GM21367 (cell line): ENCODE results near the gene RAB13.
"Not testable (repeated sequence)": the region's sequence is repeated elsewhere in the genome, so short reads cannot be mapped to it uniquely, and the experiment has no call there.

Experiments
- ATAC-seq: cut with Tn5 transposase; IDR thresholded peaks from one replicate; pipeline ENCODE4 v1.9.1; 2021; ENCODE audit not compliant: unreplicated experiment

The RAB13 gene

GRCh38 chr1:153985941-153986761, at the start of gene RAB13:
RAB13 (minus strand) TSS chr1:153986339; CDS start chr1:153986236, 103 bp downstream.
- no peak for ATAC-seq

- not testable (repeated sequence) for ATAC-seq
Measured at GRCh38 chr1:154033697-154034096, 47.6 kb upstream of the RAB13 start.

GRCh38 chr1:154019940-154020339, 33.8 kb upstream of the RAB13 start:
- ATAC-seq, result no peak

- no peak for ATAC-seq
Measured at GRCh38 chr1:154019269-154019668, 33.1 kb upstream of the RAB13 start.

GRCh38 chr1:154014154-154014907, 28.2 kb upstream of the RAB13 start:
- ATAC-seq, result no peak

- ATAC-seq, result not testable (repeated sequence)
Measured at GRCh38 chr1:154012543-154012942, 26.4 kb upstream of the RAB13 start.

- no peak for ATAC-seq
Measured at GRCh38 chr1:154012129-154012528, 26.0 kb upstream of the RAB13 start.

- ATAC-seq, result no peak
Measured at GRCh38 chr1:154006136-154006535, 20.0 kb upstream of the RAB13 start.

GRCh38 chr1:154000420-154000819, 14.3 kb upstream of the RAB13 start:
- ATAC-seq, result no peak

- ATAC-seq, result not testable (repeated sequence)
Measured at GRCh38 chr1:153996882-153997281, 10.7 kb upstream of the RAB13 start.

GRCh38 chr1:153995640-153996039, 9.5 kb upstream of the RAB13 start:
- no peak for ATAC-seq

GRCh38 chr1:153995202-153995601, 9.1 kb upstream of the RAB13 start:
- ATAC-seq, result no peak

- ATAC-seq, result no peak
Measured at GRCh38 chr1:153991806-153992205, 5.7 kb upstream of the RAB13 start.

GRCh38 chr1:153991151-153991630, 5.1 kb upstream of the RAB13 start:
- no peak for ATAC-seq

GRCh38 chr1:153990468-153991150, 4.5 kb upstream of the RAB13 start, which contains the start of gene RPS27:
RPS27 (plus strand) TSS chr1:153990762; CDS start chr1:153990797, 35 bp downstream.
- ATAC-seq, result peak; percentile 68

GRCh38 chr1:153987621-153988020, 1.5 kb upstream of the RAB13 start:
- no peak for ATAC-seq

GRCh38 chr1:153985341-153985912, 712 bp downstream of the RAB13 start:
- ATAC-seq, result no peak

GRCh38 chr1:153984123-153984894, 1.8 kb downstream of the RAB13 start:
- no peak for ATAC-seq

- ATAC-seq, result not testable (repeated sequence)
Measured at GRCh38 chr1:153981735-153982134, 4.4 kb downstream of the RAB13 start.

- not testable (repeated sequence) for ATAC-seq
Measured at GRCh38 chr1:153979091-153979490, 7.0 kb downstream of the RAB13 start.
